K562 (cell line): ENCODE results near the gene PRDX2. TPM values are rescaled to one million over a fixed set of nuclear protein-coding genes. Genes with fewer than 3 reads are reported as not detected.
A peak's percentile ranks its signal among the peaks of the same experiment; 100 is the strongest.

Source experiments
- E2F3 ChIP-seq: fragments of 250-450 bp; sonication (Bioruptor Pico); IDR thresholded peaks from 2 replicates; pipeline ENCODE4 v1.4.0; 2020; ENCODE audit warnings: mild to moderate bottlenecking
- JUND ChIP-seq, 2 experiments: IDR thresholded peaks; 2 replicates in 1 of 2; 3 replicates in 1 of 2; pipeline ENCODE4 v1.6.1; 2011; ENCODE audit warnings: borderline replicate concordance in 2 of 2, low read depth in 2 of 2, low read length in 2 of 2, improper control_type of control experiment in 1 of 2, missing biosample characterization in 1 of 2, missing genetic modification characterization in 1 of 2, missing genetic modification reagents in 1 of 2
- MBD1 ChIP-seq: fragments of 250-450 bp; sonication (Bioruptor Pico); IDR thresholded peaks from 2 replicates; pipeline ENCODE4 v1.8.0; 2022; ENCODE audit warnings: inconsistent platforms
- NKRF ChIP-seq: fragments of 450-650 bp; IDR thresholded peaks from 2 replicates; pipeline ENCODE4 v1.6.1; 2016; ENCODE audit warnings: borderline replicate concordance
- NRF1 ChIP-seq, 2 experiments: fragments of 450-650 bp; IDR thresholded peaks in 1 of 2; conservative IDR thresholded peaks in 1 of 2; 2 replicates each; pipeline ENCODE4 v1.6.1; 2014; ENCODE audit warnings: mild to moderate bottlenecking in 2 of 2
- PHF20 ChIP-seq: fragments of 450-650 bp; IDR thresholded peaks from 2 replicates; pipeline ENCODE4 v1.6.1; 2018; ENCODE audit not compliant: partially characterized antibody
- POLR2H ChIP-seq: IDR thresholded peaks from 2 replicates; pipeline ENCODE4 v1.6.1; 2016; ENCODE audit warnings: missing genetic modification characterization, low read depth, mild to moderate bottlenecking, control low read depth, missing compliant biosample characterization, moderate library complexity
- RFX1 ChIP-seq: fragments of 450-650 bp; IDR thresholded peaks from 2 replicates; pipeline ENCODE4 v1.6.1; 2016; ENCODE audit warnings: mild to moderate bottlenecking, moderate library complexity
- TAF9B ChIP-seq: fragments of 450-650 bp; IDR thresholded peaks from 2 replicates; pipeline ENCODE4 v1.6.1; 2018; ENCODE audit warnings: mild to moderate bottlenecking; ENCODE audit not compliant: partially characterized antibody
- TCF7L2 ChIP-seq: fragments of 150-350 bp; IDR thresholded peaks from 2 replicates; pipeline ENCODE4 v1.6.1; 2016; ENCODE audit warnings: low read depth, mild to moderate bottlenecking, low read length, moderate library complexity
- UBTF ChIP-seq, 2 experiments: IDR thresholded peaks; 2 replicates each; pipeline ENCODE4 v1.6.1; 2012; ENCODE audit warnings: improper control_type of control experiment in 2 of 2, low read depth in 2 of 2, low read length in 2 of 2, borderline replicate concordance in 1 of 2
- polyA plus RNA-seq, 8 experiments: library from polyadenylated mRNA; depleted of rRNA in 4 of 8; stranded (reverse) in 5 of 8; unstranded in 3 of 8; fragments of >200 nt; fragmentation: Nextera tagmentation in 2 of 8; fragmentation: Illumina TruSeq in 1 of 8; extraction: Ambion mirVana in 2 of 8; extraction: Trizol in 1 of 8; gene quantifications; 2 replicates each; pipeline versions ENCODE4 v1.2.1 to v1.2.3, GENCODE V29; 2011 to 2014; ENCODE audit warnings: inconsistent platforms in 1 of 8, missing spikeins in 1 of 8
- total RNA-seq, 7 experiments: library from RNA; depleted of rRNA in 6 of 7; stranded (reverse); fragments of >200 nt in 6 of 7; fragmentation: Illumina TruSeq in 2 of 7; extraction: Trizol in 2 of 7; gene quantifications; 2 replicates each; pipeline versions ENCODE4 v1.2.1 to v1.2.3, GENCODE V29; 2011 to 2021; ENCODE audit warnings: low replicate concordance in 1 of 7
- TF ChIP-seq, protein P1 (sequence below), 3 experiments: fragments of 200-800 bp in 1 of 3; fragments of 250-450 bp in 1 of 3; fragments of 450-650 bp in 1 of 3; sonication (Bioruptor Pico) in 1 of 3; sonication (Bioruptor generic) in 1 of 3; formaldehyde crosslinking in 1 of 3; IDR thresholded peaks; 2 replicates each; pipeline versions ENCODE4 v1.6.1 to v1.8.0; 2016 to 2022; ENCODE audit warnings: mild to moderate bottlenecking in 2 of 3, missing genetic modification characterization in 2 of 3, missing compliant biosample characterization in 1 of 3, moderate library complexity in 1 of 3
- TF ChIP-seq, protein P2 (sequence below), 2 experiments: fragments of 200-800 bp in 1 of 2; sonication (Bioruptor generic) in 1 of 2; sonication (generic) in 1 of 2; formaldehyde crosslinking in 1 of 2; IDR thresholded peaks in 1 of 2; conservative IDR thresholded peaks in 1 of 2; 2 replicates each; pipeline versions ENCODE4 v1.5.0 to v1.6.1; 2016 to 2020; ENCODE audit warnings: missing compliant biosample characterization in 1 of 2, missing genetic modification characterization in 1 of 2, missing genetic modification reagents in 1 of 2

The PRDX2 gene
- total and polyA plus RNA-seq, 9 of the 15 experiments (the other 6 are each of a cell fraction or from before 2014, with no cell fraction given): 206 to 1,183 (median 415) TPM

DNA sequence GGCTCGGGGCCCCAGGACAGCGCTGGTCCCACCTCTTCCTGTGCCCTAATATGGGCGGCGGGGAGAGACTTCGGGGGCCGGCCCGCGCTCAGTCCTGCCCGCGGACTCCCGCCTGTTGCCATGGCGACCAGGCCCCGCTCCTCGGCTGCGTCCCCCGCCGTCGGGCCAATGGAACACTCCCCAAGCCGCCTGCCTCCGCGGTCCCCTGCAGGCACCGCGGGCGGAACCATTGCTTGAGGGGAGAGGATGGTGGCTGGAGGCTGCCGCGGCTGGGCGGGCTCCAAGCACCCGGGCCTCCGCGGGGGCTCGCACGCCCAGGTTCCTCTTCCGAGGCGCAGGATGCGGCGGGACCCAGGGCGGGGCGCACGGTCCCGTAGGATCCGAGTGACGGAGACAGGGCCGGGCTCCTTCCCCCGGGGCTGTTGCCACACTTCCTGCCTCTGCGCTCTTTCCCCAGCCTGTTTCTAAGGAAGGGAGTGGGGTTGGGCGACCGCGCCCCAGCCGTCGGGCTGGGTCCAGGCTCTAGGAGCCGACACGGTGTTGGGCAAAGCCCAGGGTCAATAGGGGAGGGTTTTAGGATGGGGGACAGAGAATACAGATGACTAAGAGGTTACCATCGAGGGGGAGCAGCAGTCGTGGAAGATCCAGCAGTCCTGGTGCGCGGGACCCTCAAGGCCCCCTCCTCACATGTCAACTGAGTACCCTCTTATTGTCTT lies 11.5 kb downstream of the PRDX2 start (continued):
- TF ChIP-seq, protein P1, sequence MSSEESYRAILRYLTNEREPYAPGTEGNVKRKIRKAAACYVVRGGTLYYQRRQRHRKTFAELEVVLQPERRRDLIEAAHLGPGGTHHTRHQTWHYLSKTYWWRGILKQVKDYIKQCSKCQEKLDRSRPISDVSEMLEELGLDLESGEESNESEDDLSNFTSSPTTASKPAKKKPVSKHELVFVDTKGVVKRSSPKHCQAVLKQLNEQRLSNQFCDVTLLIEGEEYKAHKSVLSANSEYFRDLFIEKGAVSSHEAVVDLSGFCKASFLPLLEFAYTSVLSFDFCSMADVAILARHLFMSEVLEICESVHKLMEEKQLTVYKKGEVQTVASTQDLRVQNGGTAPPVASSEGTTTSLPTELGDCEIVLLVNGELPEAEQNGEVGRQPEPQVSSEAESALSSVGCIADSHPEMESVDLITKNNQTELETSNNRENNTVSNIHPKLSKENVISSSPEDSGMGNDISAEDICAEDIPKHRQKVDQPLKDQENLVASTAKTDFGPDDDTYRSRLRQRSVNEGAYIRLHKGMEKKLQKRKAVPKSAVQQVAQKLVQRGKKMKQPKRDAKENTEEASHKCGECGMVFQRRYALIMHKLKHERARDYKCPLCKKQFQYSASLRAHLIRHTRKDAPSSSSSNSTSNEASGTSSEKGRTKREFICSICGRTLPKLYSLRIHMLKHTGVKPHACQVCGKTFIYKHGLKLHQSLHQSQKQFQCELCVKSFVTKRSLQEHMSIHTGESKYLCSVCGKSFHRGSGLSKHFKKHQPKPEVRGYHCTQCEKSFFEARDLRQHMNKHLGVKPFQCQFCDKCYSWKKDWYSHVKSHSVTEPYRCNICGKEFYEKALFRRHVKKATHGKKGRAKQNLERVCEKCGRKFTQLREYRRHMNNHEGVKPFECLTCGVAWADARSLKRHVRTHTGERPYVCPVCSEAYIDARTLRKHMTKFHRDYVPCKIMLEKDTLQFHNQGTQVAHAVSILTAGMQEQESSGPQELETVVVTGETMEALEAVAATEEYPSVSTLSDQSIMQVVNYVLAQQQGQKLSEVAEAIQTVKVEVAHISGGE (CRISPR knock-in tag; IDR thresholded peaks at IDR 0.05): peak in 2 of 3 experiments; percentile 46 to 93; a peak in 3 of 6 replicates
- TF ChIP-seq E2F3 (peak; percentile 81), TCF7L2 (peak; percentile 96), RFX1 (peak; percentile 99), NKRF (no peak), NRF1 (conservative IDR thresholded peaks at IDR 0.05 in 1 of 2, IDR thresholded peaks at IDR 0.05 in 1 of 2) (peak; percentile 78 to 79), TAF9B (no peak), MBD1 (CRISPR knock-in tag) (no peak), UBTF (IDR thresholded peaks at IDR 0.05; ENCODE audit: borderline replicate concordance in 1 of 2, low read depth in 2 of 2, low read length in 2 of 2) (peak; percentile 94 to 97; a peak in 3 of 4 replicates), PHF20 (peak; percentile 44), JUND (IDR thresholded peaks at IDR 0.05; ENCODE audit: borderline replicate concordance, low read depth, low read length) (peak; percentile 92), JUND (tag; IDR thresholded peaks at IDR 0.05; ENCODE audit: borderline replicate concordance, low read depth, low read length) (no peak), POLR2H (tag) (peak; percentile 39; the same call in 1 of the 2 replicates)
- TF ChIP-seq, protein P2, sequence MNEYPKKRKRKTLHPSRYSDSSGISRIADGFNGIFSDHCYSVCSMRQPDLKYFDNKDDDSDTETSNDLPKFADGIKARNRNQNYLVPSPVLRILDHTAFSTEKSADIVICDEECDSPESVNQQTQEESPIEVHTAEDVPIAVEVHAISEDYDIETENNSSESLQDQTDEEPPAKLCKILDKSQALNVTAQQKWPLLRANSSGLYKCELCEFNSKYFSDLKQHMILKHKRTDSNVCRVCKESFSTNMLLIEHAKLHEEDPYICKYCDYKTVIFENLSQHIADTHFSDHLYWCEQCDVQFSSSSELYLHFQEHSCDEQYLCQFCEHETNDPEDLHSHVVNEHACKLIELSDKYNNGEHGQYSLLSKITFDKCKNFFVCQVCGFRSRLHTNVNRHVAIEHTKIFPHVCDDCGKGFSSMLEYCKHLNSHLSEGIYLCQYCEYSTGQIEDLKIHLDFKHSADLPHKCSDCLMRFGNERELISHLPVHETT (CRISPR knock-in tag; conservative IDR thresholded peaks at IDR 0.05 in 1 of 2, IDR thresholded peaks at IDR 0.05 in 1 of 2): peak in 1 of 2 experiments; percentile 86; a peak in 1 of 4 replicates
